ENCODE data around the gene ABCA7. TPM values are rescaled to one million over a fixed set of nuclear protein-coding genes. Genes with fewer than 3 reads are reported as not detected.

ABCA7 gene
- total and polyA plus RNA-seq, 2 of the 13 experiments (the other 11 are each of a cell fraction or from before 2014, with no cell fraction given) = 4.4 to 32.4 TPM

GRCh38 chr19:1113030-1113985 is 73.4 kb downstream of the ABCA7 start (continued):
- TF ChIP-seq ZBTB34 (CRISPR knock-in tag; IDR thresholded peaks at IDR 0.05) = no peak
- TF ChIP-seq HDAC1 (CRISPR knock-in tag; IDR thresholded peaks at IDR 0.05) = peak; percentile 87; the same call in 1 of the 2 replicates
- TF ChIP-seq ZSCAN25 (CRISPR knock-in tag; IDR thresholded peaks at IDR 0.05) = peak; percentile 82; the same call in 1 of the 2 replicates
- no peak for TF ChIP-seq ZNF10 (CRISPR knock-in tag; IDR thresholded peaks at IDR 0.05; ENCODE audit: borderline replicate concordance, low read depth)
- no peak for TF ChIP-seq IRX3 (CRISPR knock-in tag; IDR thresholded peaks at IDR 0.05; ENCODE audit: borderline replicate concordance, low read depth)
- TF ChIP-seq, protein P1, sequence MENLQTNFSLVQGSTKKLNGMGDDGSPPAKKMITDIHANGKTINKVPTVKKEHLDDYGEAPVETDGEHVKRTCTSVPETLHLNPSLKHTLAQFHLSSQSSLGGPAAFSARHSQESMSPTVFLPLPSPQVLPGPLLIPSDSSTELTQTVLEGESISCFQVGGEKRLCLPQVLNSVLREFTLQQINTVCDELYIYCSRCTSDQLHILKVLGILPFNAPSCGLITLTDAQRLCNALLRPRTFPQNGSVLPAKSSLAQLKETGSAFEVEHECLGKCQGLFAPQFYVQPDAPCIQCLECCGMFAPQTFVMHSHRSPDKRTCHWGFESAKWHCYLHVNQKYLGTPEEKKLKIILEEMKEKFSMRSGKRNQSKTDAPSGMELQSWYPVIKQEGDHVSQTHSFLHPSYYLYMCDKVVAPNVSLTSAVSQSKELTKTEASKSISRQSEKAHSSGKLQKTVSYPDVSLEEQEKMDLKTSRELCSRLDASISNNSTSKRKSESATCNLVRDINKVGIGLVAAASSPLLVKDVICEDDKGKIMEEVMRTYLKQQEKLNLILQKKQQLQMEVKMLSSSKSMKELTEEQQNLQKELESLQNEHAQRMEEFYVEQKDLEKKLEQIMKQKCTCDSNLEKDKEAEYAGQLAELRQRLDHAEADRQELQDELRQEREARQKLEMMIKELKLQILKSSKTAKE (CRISPR knock-in tag; IDR thresholded peaks at IDR 0.05; ENCODE audit: borderline replicate concordance) = no peak
- no peak for TF ChIP-seq ZNF354B (CRISPR knock-in tag; IDR thresholded peaks at IDR 0.05)
- TF ChIP-seq ZNF484 (CRISPR knock-in tag; IDR thresholded peaks at IDR 0.05; ENCODE audit: borderline replicate concordance, low read depth) = no peak
- peak; percentile 54; the same call in 1 of the 2 replicates for TF ChIP-seq CREB1 (IDR thresholded peaks at IDR 0.05)
- no peak for TF ChIP-seq CREB1 (CRISPR knock-in tag; IDR thresholded peaks at IDR 0.05)
- TF ChIP-seq ATF1 (CRISPR knock-in tag; IDR thresholded peaks at IDR 0.05) = no peak
- TF ChIP-seq KDM3A (CRISPR knock-in tag; IDR thresholded peaks at IDR 0.05; ENCODE audit: low read depth) = peak; percentile 97; the same call in 1 of the 2 replicates
- TF ChIP-seq ZSCAN29 (CRISPR knock-in tag; conservative IDR thresholded peaks at IDR 0.05) = peak; percentile 65; the same call in 1 of the 2 replicates
- TF ChIP-seq ZBTB21 (CRISPR knock-in tag; IDR thresholded peaks at IDR 0.05) = no peak
- no peak for TF ChIP-seq TCF12 (IDR thresholded peaks at IDR 0.05)
- TF ChIP-seq TCF12 (CRISPR knock-in tag; IDR thresholded peaks at IDR 0.05) = no peak
- no peak for TF ChIP-seq ZNF672 (CRISPR knock-in tag; IDR thresholded peaks at IDR 0.05)
- peak; percentile 75 for TF ChIP-seq ZFP37 (CRISPR knock-in tag; IDR thresholded peaks at IDR 0.05; ENCODE audit: borderline replicate concordance)
- no peak for TF ChIP-seq USF2 (IDR thresholded peaks at IDR 0.05; ENCODE audit: low read depth, low read length)
- TF ChIP-seq USF2 (CRISPR knock-in tag; IDR thresholded peaks at IDR 0.05; ENCODE audit: borderline replicate concordance) = no peak

All from HepG2 (cell line).